Hepatocyte (in vitro differentiated cells): Measurements from ENCODE around the gene TRABD2A. TPM values are rescaled to one million over a fixed set of nuclear protein-coding genes. Genes with fewer than 3 reads are reported as not detected.

Experiments used
- DNase-seq: peaks from one replicate; pipeline ENCODE4 v3.0.0-alpha.2; 2016; ENCODE audit warnings: low spot score
- H2AFZ ChIP-seq: fragments of 200-600 bp; sonication (generic); 2 replicates; pipeline ENCODE4 v1.6.0; 2016; ENCODE audit warnings: antibody characterized with exemption, mild to moderate bottlenecking
- H3K27ac ChIP-seq: fragments of 200-600 bp; sonication (generic); 2 replicates; pipeline ENCODE4 v1.5.1; 2016; ENCODE audit warnings: mild to moderate bottlenecking
- H3K27me3 ChIP-seq: fragments of 200-600 bp; sonication (generic); 2 replicates; pipeline ENCODE4 v1.6.1; 2016
- H3K36me3 ChIP-seq: fragments of 200-600 bp; sonication (generic); replicated peaks from 2 replicates; pipeline ENCODE4 v1.5.1; 2016; ENCODE audit warnings: low read depth; ENCODE audit not compliant: insufficient read depth
- H3K4me1 ChIP-seq: fragments of 200-600 bp; sonication (generic); 2 replicates; pipeline ENCODE4 v1.5.1; 2016; ENCODE audit warnings: mild to moderate bottlenecking, moderate library complexity; ENCODE audit not compliant: insufficient read depth
- H3K4me2 ChIP-seq: fragments of 200-600 bp; sonication (generic); 2 replicates; pipeline ENCODE4 v1.6.0; 2016
- H3K4me3 ChIP-seq: fragments of 200-600 bp; sonication (generic); 2 replicates; pipeline ENCODE4 v1.5.1; 2016; ENCODE audit warnings: mild to moderate bottlenecking
- H3K79me2 ChIP-seq: fragments of 200-600 bp; sonication (generic); 2 replicates; pipeline ENCODE4 v1.6.0; 2017; ENCODE audit warnings: mild to moderate bottlenecking
- H3K9me2 ChIP-seq: fragments of 200-600 bp; sonication (generic); replicated peaks from 2 replicates; pipeline ENCODE4 v1.6.0; 2017; ENCODE audit warnings: mild to moderate bottlenecking; ENCODE audit not compliant: insufficient read depth
- H3K9me3 ChIP-seq: fragments of 200-600 bp; sonication (generic); 2 replicates; pipeline ENCODE4 v1.5.1; 2016; ENCODE audit warnings: low read depth, mild to moderate bottlenecking
- H4K20me1 ChIP-seq: fragments of 200-600 bp; sonication (generic); 2 replicates; pipeline ENCODE4 v1.6.0; 2016; ENCODE audit warnings: mild to moderate bottlenecking; ENCODE audit not compliant: insufficient read depth, poor library complexity, severe bottlenecking
- EZH2 ChIP-seq: fragments of 200-600 bp; sonication (generic); IDR thresholded peaks from 2 replicates; pipeline ENCODE4 v1.6.1; 2016; ENCODE audit warnings: antibody characterized with exemption, mild to moderate bottlenecking, borderline replicate concordance
- EZH2phosphoT487 ChIP-seq: fragments of 200-600 bp; sonication (generic); IDR thresholded peaks from one replicate; pipeline ENCODE4 v1.6.1; 2018; ENCODE audit warnings: antibody characterized with exemption, mild to moderate bottlenecking, low read depth, moderate library complexity; ENCODE audit not compliant: unreplicated experiment, severe bottlenecking
- WGBS: methylation state at CpG from one replicate; pipeline ENCODE4 v1.1.6; 2016; ENCODE audit warnings: low lambda C conversion rate; ENCODE audit errors: missing lambda C conversion rate; 5-methylcytosine and 5-hydroxymethylcytosine counted together
- polyA plus RNA-seq: library from polyadenylated mRNA; unstranded; fragments of >200 nt; fragmentation: Nextera tagmentation; extraction: Ambion mirVana; gene quantifications from 2 replicates; pipeline ENCODE4 v1.2.1, GENCODE V29; 2016
- total RNA-seq: library from RNA; depleted of rRNA; stranded (reverse); fragments of >200 nt; gene quantifications from 2 replicates; pipeline ENCODE4 v1.2.3, GENCODE V29; 2014
- TF ChIP-seq, protein P1 (sequence below): fragments of 200-600 bp; sonication (generic); IDR thresholded peaks from 2 replicates; pipeline ENCODE4 v1.5.1; 2016; ENCODE audit warnings: antibody characterized with exemption, mild to moderate bottlenecking; ENCODE audit not compliant: poor library complexity

TRABD2A gene
- total and polyA plus RNA-seq, 2 experiments from 2014 or later, result 2.2 to 2.9 TPM

- H3K27me3 ChIP-seq, result no peaks in the 10 kb centered on the region
- no peaks in the 10 kb centered on the region for H3K79me2 ChIP-seq
- H3K9me3 ChIP-seq, result no peaks in the 10 kb centered on the region
- H2AFZ ChIP-seq, result no peak overlapping the region
- no peaks in the 10 kb centered on the region for H3K9me2 ChIP-seq
- H3K27ac ChIP-seq, result peak overlapping the region; percentile 72
- 93% methylated on average over 8 of the region's 8 CpGs for WGBS
- no peaks in the 10 kb centered on the region for H3K36me3 ChIP-seq
- no peak overlapping the region for H3K4me3 ChIP-seq
- H3K4me1 ChIP-seq, result peaks cover 10% of the 10 kb centered on the region
- no peak for DNase-seq
- TF ChIP-seq, protein P1, sequence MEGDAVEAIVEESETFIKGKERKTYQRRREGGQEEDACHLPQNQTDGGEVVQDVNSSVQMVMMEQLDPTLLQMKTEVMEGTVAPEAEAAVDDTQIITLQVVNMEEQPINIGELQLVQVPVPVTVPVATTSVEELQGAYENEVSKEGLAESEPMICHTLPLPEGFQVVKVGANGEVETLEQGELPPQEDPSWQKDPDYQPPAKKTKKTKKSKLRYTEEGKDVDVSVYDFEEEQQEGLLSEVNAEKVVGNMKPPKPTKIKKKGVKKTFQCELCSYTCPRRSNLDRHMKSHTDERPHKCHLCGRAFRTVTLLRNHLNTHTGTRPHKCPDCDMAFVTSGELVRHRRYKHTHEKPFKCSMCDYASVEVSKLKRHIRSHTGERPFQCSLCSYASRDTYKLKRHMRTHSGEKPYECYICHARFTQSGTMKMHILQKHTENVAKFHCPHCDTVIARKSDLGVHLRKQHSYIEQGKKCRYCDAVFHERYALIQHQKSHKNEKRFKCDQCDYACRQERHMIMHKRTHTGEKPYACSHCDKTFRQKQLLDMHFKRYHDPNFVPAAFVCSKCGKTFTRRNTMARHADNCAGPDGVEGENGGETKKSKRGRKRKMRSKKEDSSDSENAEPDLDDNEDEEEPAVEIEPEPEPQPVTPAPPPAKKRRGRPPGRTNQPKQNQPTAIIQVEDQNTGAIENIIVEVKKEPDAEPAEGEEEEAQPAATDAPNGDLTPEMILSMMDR, result no peak
- TF ChIP-seq EZH2phosphoT487, result no peak
- TF ChIP-seq EZH2, result no peak
- H4K20me1 ChIP-seq, result no peaks in the 10 kb centered on the region
- no peak overlapping the region for H3K4me2 ChIP-seq
Observed at GRCh38 chr2:84899304-84900204, 18.7 kb upstream of the TRABD2A start.

DNA sequence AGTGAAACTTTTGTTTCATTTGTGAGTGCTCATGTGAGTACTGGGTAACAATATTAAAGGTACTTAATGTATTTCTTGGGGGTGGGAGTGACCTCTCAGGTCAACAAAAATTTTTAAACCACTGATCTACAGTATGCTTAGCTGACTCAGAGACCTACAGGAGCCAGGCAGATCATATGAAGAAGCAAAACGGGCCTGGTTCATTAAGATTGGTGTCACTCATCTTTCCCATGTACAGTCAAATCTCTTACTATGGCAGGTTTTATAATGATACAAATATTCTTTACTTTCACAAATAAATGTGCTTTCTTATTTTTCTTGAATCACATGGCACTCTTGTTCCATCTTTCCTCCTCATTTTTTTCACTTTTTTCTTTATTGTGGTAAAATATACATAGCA, 16.9 kb upstream of the TRABD2A start:
- no peaks in the 10 kb centered on the region for H3K27me3 ChIP-seq
- H3K4me1 ChIP-seq, result peaks cover 10% of the 10 kb centered on the region
- no peaks in the 10 kb centered on the region for H3K79me2 ChIP-seq
- no peak for TF ChIP-seq EZH2phosphoT487
- H2AFZ ChIP-seq, result no peak overlapping the region
- H3K9me2 ChIP-seq, result no peaks in the 10 kb centered on the region
- WGBS, result 84% methylated on average over 1 of the region's 1 CpG
- no peaks in the 10 kb centered on the region for H3K9me3 ChIP-seq
- peak overlapping the region; percentile 72 for H3K27ac ChIP-seq
- DNase-seq, result no peak
- H3K36me3 ChIP-seq, result no peaks in the 10 kb centered on the region
- no peak overlapping the region for H3K4me3 ChIP-seq
- H4K20me1 ChIP-seq, result no peaks in the 10 kb centered on the region
- no peak overlapping the region for H3K4me2 ChIP-seq

- H4K20me1 ChIP-seq, result no peaks in the 10 kb centered on the region
- no peak overlapping the region for H3K4me2 ChIP-seq
- no peaks in the 10 kb centered on the region for H3K9me3 ChIP-seq
- H3K27ac ChIP-seq, result no peak overlapping the region
- H3K79me2 ChIP-seq, result no peaks in the 10 kb centered on the region
- no peaks in the 10 kb centered on the region for H3K9me2 ChIP-seq
- DNase-seq, result no peak
- no peak overlapping the region for H3K4me3 ChIP-seq
- no peaks in the 10 kb centered on the region for H3K27me3 ChIP-seq
- no peaks in the 10 kb centered on the region for H3K36me3 ChIP-seq
- WGBS, result 82% methylated on average over 2 of the region's 2 CpGs
- peaks cover 10% of the 10 kb centered on the region for H3K4me1 ChIP-seq
- H2AFZ ChIP-seq, result no peak overlapping the region
- no peak for TF ChIP-seq EZH2phosphoT487
- no peak for TF ChIP-seq EZH2
- TF ChIP-seq, protein P1, result no peak
Observed at GRCh38 chr2:84896567-84896966, 15.7 kb upstream of the TRABD2A start.

- Histone ChIP-seq H3K9me2 (no peaks in the 10 kb centered on the region), H3K27me3 (no peaks in the 10 kb centered on the region), H3K79me2 (no peaks in the 10 kb centered on the region), H3K36me3 (no peaks in the 10 kb centered on the region), H3K27ac (peak overlapping the region; percentile 59), H3K4me3 (no peak overlapping the region), H2AFZ (peak overlapping the region; percentile 8), H3K4me2 (peak overlapping the region; percentile 7), H4K20me1 (no peaks in the 10 kb centered on the region), H3K9me3 (no peaks in the 10 kb centered on the region), H3K4me1 (peaks cover 10% of the 10 kb centered on the region)
- WGBS, result 70% methylated on average over 7 of the region's 7 CpGs
- no peak for DNase-seq
- TF ChIP-seq, protein P1, result no peak
- TF ChIP-seq EZH2phosphoT487, result no peak
- TF ChIP-seq EZH2, result no peak
Observed at GRCh38 chr2:84894758-84895520, 14.1 kb upstream of the TRABD2A start.
